HG02588 (cell line): ENCODE results near the gene TNFRSF6B.
"Not testable (repeated sequence)": the region's sequence is repeated elsewhere in the genome, so short reads cannot be mapped to it uniquely, and the experiment has no call there.

Source experiments
- ATAC-seq: cut with Tn5 transposase; IDR thresholded peaks from one replicate; pipeline ENCODE4 v1.9.1; 2021; ENCODE audit warnings: mild to moderate bottlenecking, moderate library complexity; ENCODE audit not compliant: unreplicated experiment

Gene TNFRSF6B

DNA sequence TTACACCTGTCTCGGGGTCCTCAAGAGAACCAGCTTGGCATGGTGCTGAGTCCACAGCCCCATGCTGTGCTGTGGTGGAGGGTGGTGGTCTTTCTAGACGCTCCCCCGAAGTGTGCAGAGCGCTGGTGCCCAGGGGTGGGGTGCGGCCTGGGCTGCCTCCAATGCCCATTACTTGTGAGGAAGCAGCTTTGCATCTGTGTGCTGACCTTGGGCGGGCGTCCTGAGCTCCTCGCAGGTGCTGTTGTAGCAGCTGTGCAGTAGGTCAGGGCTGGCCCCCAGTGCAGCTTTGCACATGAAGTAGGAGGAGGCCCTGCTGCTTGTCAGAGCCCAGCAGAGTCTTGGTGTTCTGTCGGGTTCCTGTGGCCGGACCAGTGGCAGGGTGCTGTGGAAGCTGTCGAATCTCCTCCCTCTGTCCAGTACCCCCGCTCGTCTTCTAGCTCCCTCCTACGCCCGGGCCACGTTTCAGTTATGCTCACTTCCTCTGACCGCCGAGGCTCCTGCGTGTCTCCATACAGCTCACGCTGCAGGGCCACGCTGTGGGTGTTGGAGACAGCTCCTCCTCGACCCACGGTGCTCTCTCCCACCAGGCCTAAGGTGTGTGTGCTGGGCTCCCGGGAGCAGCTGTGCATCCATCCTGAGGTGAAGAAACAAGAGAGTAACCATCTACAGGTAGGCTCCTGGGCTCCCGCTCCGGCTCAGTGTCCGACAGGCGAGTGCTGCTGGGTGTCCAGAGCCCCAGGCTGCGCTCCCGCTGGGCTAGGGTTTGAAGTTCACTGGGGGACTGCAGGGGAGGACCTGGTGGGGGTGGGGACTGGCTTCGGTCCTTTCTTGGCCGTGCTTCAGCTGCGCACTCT lies 34.3 kb upstream of the TNFRSF6B start:
- no peak for ATAC-seq

DNA sequence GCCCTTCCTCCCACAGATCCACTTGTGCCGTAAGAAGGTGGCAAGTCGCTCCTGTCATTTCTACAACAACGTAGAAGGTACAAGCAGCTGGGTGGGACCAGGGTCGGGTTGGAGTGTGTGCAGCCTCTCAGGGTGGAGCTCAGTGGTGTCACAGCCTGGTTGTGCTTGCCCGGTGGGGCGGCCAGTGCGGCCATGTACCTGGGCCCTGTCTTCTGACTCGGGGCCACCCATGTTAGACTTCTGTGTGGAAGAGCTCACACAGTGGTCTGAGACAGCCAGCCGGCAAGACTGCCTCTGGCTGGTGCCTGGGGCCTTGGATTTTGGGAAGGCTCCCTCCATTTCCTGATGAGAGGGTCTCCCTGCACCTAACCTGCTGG lies 33.7 kb upstream of the TNFRSF6B start:
- no peak for ATAC-seq

DNA sequence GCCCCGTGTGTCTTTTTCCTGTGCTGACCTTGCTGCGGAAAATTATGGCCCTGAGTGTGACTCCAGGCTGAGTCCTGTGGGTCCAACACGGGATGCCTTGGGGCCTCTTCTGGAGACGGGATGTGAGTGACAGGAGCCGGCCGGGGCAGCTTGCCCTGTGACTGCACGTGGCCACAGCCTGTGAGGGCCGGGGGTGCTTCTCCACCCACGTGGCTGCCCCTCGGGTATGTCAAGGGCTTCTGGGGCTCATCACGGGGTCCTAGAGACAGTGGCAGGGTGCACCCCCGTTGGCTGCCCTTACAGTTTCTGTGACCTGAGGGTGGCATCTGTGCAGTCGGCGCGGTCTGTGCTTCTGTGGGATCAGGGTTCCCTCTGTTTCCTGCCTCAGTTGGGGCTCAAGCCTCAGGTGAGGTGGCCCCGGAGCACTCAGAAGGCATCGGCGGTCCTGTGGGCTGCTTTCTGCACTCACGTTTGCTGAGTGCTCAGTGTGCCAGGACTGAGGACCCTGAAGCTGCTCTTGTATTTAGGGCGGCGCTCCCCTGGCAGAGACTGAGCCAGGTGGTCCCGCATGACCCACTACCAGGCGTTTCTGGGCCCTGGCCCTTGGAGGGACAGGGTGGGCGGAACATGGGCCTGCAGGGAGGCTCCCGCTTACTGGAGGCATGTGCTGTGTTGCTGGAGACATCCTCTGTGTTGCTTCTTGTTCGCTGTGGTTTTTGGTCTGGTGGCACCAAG lies 33.0 kb upstream of the TNFRSF6B start:
- ATAC-seq: no peak

DNA sequence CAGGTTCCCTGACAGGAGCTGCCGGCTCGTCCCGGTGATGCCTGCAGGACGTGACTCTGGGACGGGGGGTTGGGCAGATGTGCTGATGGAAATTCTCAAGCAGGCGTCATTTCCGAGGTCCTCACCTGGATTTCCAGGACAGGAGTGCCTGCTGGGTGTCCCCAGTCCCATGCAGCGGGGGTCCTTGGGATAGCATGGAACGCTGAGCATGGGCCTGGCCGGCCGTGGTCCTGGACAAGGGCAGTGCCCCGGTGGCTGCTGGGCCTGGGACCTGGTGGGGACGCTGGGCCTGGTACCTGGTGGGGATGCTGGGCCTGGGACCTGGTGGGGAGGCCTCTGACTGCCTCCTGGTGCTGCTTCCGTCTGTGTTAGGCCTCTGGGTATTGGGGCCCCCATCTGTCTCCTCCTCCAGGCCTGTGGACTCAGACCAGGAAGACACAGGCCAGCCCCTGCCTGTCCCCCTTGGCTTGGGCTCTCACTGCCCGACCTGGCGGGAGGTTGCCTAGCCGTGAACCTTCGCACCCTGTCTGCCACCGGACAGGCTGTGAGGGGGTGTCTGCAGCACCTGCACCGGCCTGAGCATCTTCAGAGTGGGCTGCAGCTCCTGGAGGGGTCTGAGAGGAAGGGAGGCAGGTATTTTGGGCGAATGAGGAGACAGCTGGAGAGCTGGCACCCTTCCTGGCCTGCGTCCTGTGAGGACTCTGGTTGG lies 32.2 kb upstream of the TNFRSF6B start:
- no peak for ATAC-seq

DNA sequence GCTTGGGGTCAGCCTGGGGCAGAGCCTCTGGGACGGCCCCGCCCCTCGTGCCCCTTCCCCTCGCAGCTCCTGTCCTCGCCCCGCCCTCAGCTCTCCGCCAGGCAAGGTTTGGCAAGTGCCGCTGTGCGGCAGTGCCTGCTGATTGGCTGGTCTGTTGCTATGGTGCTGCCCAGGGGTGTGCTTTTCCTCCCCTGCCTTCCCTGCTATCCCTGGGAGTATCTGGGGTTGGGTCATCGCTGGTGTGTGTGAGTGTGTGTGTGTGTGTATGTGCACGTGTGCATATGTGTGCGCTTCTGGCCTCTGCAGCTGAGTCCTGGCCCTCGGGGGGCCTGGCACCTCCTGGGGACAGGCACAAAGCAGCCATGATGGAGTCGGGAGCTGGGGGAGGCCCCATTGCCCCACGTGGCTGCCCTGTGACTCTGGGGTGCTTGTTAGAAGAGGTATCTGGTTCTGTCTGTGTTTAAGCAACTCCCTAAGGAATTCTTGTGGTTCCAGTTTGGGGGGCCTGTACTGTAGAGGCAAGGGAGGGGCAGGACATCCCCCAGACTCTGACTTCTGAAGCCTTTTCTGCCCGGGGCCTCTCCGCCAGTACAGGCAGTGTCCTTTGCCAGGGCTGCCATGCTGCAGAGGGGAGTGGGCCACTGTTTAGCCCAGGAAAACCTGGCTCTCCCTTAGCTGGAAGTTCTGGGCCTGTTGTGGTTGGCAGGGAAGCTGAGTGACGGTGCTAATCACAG lies 31.4 kb upstream of the TNFRSF6B start:
- ATAC-seq: no peak

DNA sequence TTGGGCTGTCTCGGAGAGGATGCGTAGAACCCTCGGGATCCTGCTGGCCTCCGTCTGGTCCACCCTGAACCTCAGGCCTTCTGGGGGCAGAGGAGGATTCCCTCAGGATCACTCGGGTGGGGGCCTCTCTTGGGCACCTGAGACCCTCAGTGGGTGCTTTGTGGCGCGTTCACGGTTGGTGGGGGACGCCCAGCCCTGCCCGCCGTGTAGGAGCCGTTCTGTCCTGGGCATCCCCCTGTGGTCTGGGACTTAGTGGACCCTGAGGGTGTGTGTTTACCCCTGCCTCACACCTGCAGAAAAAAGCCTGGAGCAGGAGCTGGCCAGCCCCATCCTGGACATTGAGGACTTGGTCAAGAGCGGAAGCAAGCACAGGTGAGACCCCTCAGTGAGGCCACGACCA lies 30.7 kb upstream of the TNFRSF6B start:
- no peak for ATAC-seq

DNA sequence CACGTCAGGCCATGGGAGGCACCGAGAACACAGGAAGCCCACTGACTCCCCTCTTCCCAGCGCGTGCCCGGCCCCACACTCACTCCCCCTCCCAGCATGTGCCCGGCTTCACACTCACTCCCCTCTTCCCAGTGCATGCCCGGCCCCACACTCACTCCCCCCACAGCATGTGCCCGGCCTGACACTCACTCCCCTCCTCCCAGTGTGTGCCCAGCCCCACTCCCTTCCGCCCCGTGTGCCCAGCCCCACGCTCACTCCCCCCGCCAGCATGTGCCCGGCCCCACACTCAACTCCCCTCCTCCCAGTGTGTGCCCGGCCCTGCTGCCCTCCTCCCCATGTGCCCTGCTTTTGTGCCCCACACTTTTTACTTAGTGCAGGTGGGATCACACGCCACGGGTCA lies 28.6 kb upstream of the TNFRSF6B start:
- ATAC-seq: no peak

DNA sequence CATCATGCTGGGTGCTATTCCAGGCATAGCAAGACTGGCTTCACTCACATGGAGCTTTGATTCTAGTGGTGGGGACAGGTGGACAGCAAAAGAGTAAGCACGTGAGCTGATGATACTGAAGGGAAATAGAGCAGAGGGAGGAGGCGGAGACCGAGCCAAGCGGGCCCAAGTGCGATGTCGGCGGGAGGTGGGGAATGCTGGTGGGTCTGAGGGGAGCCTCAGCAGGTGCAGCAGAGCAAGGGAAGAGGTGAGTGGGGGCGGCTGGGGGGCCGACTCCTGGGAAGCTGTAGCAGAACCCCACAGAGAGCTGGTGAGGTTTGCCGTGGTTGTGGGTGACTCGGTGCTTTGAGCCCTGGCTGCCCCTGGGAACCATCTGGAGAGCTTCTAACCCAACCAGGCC lies 28.1 kb upstream of the TNFRSF6B start:
- no peak for ATAC-seq

DNA sequence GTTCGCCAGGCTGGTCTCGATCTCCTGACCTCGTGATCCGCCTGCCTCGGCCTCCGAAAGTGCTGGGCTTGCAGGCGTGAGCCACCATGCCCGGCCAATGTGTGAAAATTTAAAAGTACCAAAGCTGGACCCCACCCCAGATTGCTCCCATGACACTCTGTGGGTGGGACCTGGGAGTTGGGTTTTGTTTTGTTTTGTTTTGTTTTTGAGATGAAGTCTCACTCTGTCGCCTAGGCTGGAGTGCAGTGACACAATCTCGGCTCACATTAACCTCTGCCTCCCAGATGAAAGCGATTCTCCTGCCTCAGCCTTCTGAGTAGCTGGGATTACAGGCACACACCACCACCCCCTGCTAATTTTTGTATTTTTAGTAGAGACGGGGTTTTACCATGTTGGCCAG lies 24.8 kb upstream of the TNFRSF6B start:
- ATAC-seq: not testable (repeated sequence)

DNA sequence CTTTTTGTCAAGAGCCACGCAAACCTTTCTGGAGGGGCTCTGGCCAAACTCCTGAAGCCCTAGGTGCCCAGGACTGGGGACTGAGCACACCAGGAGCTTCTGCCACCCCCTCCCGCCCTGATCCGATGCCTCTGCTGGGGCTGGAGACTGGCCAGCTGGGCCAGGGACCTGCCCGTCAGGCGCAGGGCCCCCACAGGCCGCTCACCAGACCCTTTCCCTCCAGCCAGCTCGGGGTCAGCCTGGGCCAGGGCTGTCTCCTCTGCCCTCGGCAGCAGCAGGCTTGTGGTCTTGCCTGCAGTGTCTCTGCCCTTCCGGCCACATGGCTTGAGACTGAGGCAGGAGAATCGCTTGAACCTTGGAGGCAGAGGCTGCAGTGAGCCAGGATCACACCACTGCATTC lies 23.8 kb upstream of the TNFRSF6B start:
- ATAC-seq: no peak

DNA sequence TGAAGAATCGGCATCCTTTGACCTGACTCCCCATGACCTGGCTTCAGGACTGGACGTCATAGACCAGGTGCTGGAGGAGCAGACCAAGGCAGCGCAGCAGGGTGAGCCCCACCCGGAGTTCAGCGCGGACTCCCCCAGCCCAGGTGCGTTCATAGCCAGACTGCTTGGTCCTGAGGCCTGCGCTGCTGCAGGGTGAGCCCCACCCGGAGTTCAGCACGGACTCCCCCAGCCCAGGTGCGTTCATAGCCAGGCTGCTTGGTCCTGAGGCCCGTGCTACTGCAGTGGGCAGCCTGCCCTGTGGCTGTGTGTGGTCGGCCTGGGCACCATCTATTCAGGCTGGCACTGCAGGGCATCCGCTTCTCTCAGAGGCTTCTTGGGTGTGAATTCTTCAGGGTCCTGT lies 22.5 kb upstream of the TNFRSF6B start:
- no peak for ATAC-seq

DNA sequence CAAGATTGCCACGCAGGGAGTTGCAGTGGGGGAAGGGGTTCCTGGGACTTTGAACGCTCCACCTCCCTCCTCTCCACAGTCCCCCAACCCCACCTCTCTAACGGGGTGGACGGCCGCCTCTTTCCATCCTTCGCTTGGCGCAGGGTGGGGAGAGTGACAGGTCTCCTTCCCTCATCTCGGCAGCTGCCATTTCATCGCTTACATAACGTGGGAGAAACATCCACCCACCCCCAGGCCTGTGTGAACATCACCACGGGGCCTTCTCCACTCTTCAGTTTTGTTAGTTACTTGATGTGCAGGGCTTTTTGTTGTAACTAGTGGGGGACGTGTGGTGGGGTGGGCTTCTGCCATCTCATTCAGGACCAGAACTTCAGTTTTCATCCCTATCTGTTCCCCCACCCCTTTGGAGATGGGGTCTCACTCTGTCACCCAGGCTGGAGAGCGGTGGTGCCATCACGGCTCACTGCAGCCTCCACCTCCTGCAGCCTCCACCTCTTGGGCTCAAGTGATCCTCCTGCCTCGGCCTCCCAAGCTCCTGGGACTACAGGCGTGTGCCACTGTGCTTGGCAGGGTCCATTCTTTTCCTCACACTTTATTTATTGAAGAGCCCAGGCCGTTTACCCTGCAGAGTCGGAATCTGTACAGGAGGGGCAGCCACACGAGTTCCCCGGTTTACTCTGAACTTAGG lies 20.6 kb upstream of the TNFRSF6B start:
- ATAC-seq: no peak

DNA sequence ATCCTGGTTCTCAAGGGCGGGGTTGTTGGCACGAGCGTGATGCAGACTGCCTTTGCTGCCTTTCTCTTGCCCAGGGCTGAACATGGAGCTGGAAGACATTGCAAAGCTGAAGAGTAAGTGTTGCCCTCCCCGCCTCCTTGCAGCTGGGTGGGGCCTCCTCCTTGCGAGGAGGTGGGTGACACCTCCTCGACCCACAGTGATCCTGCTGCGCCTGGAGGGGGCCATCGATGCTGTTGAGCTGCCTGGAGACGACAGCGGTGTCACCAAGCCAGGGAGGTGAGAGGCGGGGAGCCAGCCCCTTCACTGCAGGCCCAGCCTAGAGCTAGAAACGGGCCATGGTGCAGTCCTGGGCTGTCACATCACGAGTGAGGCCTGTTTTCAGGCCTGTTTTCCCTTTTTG lies 18.4 kb upstream of the TNFRSF6B start:
- no peak for ATAC-seq

DNA sequence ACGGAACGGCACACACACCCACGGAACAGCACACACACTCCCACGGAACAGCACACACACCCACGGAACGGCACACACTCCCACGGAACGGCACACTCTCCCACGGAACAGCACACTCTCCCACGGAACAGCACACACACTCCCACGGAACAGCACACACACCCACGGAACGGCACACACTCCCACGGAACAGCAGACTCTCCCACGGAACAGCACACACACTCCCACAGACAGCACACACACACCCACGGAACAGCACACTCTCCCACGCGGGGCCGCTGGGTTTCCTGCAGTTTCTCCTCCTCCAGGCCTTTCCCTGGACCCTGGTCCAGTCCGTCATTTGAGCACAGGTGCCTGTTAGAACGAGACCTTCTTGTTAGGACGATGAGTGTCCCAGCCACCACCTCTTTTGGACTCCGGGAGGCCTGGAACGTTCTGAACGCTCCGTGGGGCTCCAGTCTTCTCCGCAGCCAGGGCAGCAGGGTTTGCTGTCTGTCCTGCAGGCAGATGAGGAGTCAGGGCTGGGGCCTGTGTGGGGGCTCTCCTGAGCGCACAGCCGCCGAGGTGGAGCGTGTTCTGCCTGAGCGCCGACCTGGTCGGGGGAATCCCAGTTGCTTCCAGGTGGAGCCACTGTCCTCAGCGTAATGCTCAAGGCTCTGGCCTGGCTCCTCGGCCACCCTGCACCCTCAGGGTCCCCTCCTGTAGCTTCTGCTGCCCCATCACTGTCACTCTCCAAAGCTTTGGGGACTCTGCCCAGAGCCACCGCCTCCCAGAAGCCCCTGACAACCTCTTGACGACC lies 17.6 kb upstream of the TNFRSF6B start:
- ATAC-seq: no peak

DNA sequence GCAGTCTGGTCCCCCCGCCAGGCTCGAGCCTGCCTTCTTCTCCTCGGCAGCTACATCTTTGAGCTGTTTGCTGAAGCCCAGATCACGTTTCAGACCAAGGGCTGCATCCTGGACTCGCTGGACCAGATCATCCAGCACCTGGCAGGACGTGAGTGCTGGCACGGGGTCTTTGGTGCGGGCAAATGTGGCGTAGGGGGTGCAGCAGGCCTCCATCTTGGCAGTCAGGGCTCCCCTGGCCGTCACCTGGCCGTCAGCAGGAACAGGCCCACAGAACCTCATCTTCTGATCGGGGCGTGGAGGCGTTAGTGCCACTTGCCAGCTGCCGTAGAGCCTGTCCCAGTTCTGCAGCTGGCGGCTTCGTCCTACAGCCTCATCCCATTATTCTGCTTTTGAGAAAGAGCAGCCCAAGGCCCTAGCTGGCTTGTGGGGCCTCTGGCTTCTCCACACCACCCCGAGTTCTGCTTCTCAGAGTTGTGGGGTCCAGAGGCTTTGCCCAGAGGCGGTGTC lies 16.6 kb upstream of the TNFRSF6B start:
- ATAC-seq: no peak

DNA sequence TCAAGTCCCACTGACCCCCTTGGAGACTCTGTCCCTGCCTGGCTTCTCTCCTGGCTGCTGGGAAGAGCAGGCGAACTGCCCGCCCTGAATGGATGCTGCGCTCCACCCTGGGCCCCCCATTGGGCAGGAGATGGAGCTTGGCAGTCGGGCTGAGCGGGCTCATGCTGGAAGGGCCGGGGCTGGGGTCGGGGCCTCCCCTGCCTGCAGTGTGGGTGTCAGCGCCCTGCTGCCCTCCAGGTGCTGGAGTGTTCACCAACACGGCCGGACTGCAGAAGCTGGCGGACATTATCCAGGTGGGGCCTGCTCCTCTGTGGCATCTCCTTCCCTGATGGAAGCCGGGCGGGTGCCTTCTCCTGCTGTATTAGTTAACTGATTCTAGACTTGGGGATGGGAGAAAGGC lies 16.0 kb upstream of the TNFRSF6B start:
- no peak for ATAC-seq

DNA sequence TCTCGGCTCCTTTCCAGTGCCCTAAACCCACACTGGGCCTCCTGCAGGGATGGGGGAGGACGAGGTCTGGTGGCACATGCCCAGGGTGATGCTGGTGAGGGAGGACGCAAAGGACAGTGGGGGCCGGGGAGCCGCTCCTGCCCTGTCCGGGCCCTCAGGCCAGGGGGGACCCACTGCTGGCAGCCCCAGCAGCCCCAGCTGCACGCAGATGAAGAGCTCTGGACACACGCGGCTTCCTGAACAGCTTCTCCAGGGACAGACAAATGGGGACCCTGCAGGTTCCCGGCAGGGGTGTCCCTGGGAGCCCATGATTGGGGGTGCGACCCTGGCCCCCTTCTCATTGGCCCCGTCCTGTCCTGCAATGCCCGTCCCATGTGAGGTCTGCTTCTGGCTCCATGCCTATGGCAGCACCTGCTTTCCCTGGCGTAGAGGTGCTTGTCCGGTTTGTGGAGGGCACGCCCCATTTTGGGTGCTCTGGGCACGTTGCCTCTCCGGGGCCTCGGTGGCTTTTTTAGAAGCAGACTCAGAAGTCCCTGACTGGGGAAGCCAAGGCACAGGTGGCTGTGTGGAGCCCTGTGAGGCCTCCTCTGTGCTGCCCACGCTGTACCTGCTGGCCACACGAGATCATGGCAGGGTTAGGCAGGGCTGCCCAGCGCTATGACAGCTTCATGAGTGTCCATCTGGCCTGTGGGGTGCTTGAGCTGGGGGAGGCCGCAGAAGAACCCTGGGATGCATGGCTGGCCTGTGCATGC lies 15.4 kb upstream of the TNFRSF6B start:
- ATAC-seq: no peak

DNA sequence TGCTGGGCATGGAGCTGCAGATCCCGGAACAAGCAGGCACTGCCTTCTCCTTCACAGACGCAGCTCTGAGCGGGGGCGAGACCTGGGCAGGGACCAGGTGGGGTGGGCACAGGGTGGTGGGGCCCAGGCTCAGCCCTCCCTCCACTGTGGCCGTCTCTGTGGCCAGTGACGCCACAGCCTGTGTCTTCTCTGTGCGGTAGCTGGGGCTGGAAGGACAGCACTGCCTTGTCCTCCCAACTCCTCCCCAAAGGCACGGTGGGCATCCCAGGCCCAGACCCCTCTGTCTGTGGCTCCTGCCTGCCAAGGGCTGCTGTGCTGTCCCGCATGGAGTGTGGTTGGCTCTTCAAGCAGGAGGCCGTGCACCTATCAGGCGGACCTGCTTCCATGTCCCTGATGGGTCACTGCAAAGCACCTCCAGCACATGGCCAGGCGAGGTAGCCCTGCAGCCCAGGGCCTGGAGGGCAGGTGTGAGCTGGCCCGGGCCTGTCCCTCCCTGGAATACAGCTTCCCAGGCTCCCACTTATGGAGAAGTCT lies 14.8 kb upstream of the TNFRSF6B start:
- ATAC-seq: no peak
